Measurements from ENCODE around the gene BRPF1.

BRPF1 gene

DNA sequence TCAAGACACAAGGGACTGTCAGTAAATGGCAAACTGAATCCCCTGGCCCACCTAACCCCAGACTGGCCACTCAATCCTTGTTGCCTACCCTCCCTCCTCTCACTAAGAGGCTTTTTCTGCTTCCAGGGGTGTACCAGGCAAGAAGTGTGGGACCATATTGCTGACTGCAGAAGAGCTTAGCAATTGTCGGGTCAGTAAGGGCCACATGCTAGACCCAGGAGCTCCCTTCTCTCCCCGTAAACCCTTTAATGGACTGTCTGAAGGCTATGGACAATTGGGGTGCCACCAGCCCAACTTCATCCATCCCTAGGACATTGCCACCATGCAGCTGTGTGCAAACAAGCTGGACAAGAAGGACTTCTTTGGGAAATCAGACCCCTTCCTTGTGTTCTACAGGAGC is 19.1 kb upstream of the BRPF1 start:
- DNase-seq = no peak
- H3K4me3 ChIP-seq = no peak overlapping the region
- no peaks in the 10 kb centered on the region for H3K36me3 ChIP-seq
- TF ChIP-seq, protein P1, sequence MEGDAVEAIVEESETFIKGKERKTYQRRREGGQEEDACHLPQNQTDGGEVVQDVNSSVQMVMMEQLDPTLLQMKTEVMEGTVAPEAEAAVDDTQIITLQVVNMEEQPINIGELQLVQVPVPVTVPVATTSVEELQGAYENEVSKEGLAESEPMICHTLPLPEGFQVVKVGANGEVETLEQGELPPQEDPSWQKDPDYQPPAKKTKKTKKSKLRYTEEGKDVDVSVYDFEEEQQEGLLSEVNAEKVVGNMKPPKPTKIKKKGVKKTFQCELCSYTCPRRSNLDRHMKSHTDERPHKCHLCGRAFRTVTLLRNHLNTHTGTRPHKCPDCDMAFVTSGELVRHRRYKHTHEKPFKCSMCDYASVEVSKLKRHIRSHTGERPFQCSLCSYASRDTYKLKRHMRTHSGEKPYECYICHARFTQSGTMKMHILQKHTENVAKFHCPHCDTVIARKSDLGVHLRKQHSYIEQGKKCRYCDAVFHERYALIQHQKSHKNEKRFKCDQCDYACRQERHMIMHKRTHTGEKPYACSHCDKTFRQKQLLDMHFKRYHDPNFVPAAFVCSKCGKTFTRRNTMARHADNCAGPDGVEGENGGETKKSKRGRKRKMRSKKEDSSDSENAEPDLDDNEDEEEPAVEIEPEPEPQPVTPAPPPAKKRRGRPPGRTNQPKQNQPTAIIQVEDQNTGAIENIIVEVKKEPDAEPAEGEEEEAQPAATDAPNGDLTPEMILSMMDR (IDR thresholded peaks at IDR 0.05) = no peak
- H3K27ac ChIP-seq = no peak overlapping the region
- no peaks in the 10 kb centered on the region for H3K27me3 ChIP-seq
- no peaks in the 10 kb centered on the region for H3K9me3 ChIP-seq
- intact Hi-C loops (cut with DNase I; ENCODE audit: low total_unique reads) = no loop called here
- H3K4me1 ChIP-seq = peaks cover 0 to 15% (median 5%) of the 10 kb centered on the region in 4 donors

DNA sequence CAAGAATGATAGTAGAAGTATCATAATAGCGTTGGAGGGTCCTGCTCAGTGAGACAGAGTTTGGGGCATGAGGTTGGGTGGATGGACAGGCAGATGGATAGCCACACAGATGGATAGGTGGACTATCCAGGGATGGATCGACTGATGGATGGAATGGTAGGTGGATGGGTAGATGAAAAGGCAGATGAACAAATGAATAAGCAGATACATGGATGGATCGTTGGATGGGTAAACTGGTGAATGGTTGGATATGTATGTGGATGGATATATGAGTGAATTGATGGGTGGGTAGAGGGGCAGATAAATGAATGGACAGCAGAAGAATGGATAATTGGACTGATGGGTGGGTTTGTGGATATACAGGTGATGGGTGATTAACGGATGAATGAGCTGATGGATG is 18.4 kb upstream of the BRPF1 start:
- H3K27me3 ChIP-seq = no peaks in the 10 kb centered on the region
- DNase-seq = no peak
- H3K27ac ChIP-seq = no peak overlapping the region
- no peaks in the 10 kb centered on the region for H3K9me3 ChIP-seq
- H3K36me3 ChIP-seq = no peaks in the 10 kb centered on the region
- no peak overlapping the region for H3K4me3 ChIP-seq
- intact Hi-C loops (cut with DNase I; ENCODE audit: low total_unique reads) = no loop called here
- TF ChIP-seq, protein P1 (IDR thresholded peaks at IDR 0.05) = no peak
- H3K4me1 ChIP-seq = peaks cover 0 to 15% (median 5%) of the 10 kb centered on the region in 4 donors

DNA sequence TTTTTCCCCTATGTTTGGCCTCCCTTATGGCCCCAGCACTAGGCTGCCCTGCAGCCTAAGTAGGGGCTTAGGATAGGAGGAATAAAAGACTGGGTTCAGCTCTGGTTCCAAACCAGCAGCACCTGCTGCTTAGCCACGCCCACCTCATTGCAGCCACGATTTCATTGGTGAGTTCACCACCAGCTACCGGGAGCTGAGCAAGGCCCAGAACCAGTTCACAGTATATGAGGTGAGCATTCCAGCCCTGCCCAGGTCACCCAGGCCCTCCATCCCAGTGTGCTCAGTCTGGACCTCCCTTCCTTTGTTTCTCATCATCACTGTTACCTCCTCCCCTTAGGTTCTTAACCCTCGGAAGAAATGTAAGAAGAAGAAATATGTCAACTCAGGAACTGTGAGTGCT is 16.4 kb upstream of the BRPF1 start:
- H3K4me3 ChIP-seq = no peak overlapping the region
- H3K4me1 ChIP-seq = peaks cover 0 to 15% (median 5%) of the 10 kb centered on the region in 4 donors
- DNase-seq = no peak
- peak overlapping the region; percentile 34 to 64 for H3K27ac ChIP-seq
- H3K27me3 ChIP-seq = no peaks in the 10 kb centered on the region
- no peaks in the 10 kb centered on the region for H3K36me3 ChIP-seq
- no peaks in the 10 kb centered on the region for H3K9me3 ChIP-seq
- intact Hi-C loops (cut with DNase I; ENCODE audit: low total_unique reads) = no loop called here
- TF ChIP-seq, protein P1 (IDR thresholded peaks at IDR 0.05) = no peak

DNA sequence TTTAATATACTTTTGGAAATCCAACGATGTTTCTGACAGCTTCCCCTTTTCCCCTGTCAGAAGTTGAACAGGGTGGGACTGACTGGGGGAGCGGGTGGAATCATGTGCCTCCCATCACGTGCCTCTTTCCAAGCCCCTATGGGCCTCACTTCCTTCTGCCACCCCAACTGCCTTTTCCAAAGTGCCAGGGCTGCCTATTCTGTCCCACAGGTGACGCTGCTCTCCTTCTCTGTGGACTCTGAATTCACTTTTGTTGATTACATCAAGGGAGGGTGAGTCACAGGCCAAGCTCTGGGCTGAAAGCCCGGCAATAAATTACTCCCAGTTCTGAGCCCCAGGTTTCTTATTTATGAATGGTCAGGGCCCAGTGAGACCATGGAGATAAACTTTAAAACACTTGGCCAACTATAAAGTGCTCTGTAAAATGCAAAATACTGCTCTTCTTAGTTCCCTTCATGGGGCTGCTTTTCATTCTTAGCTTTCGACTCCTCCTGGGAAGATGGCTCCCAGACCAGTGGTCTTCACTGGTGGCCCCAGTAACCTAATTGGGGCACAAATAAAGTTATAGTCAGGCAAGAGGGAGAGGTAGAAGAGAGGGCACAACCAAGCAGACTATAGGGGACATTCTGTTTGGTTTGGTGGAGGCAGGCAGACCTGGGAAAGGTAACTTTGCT is 15.6 kb upstream of the BRPF1 start:
- Histone ChIP-seq H3K27ac (peak overlapping the region; percentile 56 to 64), H3K4me1 (peaks cover 0 to 15% (median 5%) of the 10 kb centered on the region in 4 donors), H3K27me3 (no peaks in the 10 kb centered on the region), H3K4me3 (no peak overlapping the region), H3K9me3 (no peaks in the 10 kb centered on the region), H3K36me3 (no peaks in the 10 kb centered on the region)
- TF ChIP-seq, protein P1 (IDR thresholded peaks at IDR 0.05) = peak; percentile 81 to 82
- peak; percentile 86 to 89 for DNase-seq
- intact Hi-C loops (cut with DNase I; ENCODE audit: low total_unique reads) = no loop called here

DNA sequence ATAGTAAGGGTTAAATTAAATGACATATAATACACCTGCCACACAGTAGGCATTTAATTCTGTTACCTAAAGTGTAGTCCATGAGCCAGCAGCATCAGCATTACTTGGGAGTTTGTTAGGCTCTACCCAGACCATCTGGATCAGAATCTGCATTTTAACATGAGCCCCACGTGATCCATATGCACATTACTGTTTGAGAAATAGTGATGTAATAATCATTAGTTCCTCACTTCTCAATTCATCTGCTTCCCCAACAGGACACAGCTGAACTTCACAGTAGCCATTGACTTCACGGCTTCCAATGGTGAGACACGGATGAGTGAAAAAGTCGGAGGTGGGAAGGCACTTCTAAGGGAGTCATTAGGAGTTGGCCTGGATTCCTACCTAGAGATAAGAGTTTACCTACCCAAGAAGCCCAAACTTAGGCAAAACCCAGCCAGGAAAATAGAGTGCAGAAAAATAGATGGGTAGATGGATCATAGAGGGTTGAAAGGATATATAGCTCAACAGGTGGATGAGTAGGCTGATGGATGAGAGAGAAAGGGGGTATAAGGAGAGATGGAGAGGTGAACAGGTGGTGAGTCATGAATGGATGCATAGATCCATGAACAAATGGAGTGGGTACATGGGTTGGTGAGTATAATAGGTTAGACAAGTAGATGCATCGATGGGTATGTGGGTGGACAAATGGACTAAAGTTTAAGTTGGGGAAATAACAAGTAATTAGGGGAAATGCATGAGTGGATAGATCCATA is 14.6 kb upstream of the BRPF1 start:
- H3K4me3 ChIP-seq = no peak overlapping the region
- peaks cover 0 to 15% (median 5%) of the 10 kb centered on the region in 4 donors for H3K4me1 ChIP-seq
- no peak for DNase-seq
- no peaks in the 10 kb centered on the region for H3K27me3 ChIP-seq
- H3K9me3 ChIP-seq = no peaks in the 10 kb centered on the region
- H3K36me3 ChIP-seq = no peaks in the 10 kb centered on the region
- TF ChIP-seq, protein P1 (IDR thresholded peaks at IDR 0.05) = no peak
- H3K27ac ChIP-seq = peak overlapping the region in 1 of 2 donors; percentile 64
- intact Hi-C loops (cut with DNase I; ENCODE audit: low total_unique reads) = no loop called here
